ENCODE data around the gene NME4.

Gene NME4

GRCh38 chr16:424033-424622 is 27.1 kb downstream of the NME4 start:
- no peaks in the 10 kb centered on the region for H3K9me3 ChIP-seq (ENCODE audit: control insufficient read depth, low read length)
- H3K27ac ChIP-seq (ENCODE audit: low read depth, low read length, severe bottlenecking), result no peak overlapping the region
- H3K4me3 ChIP-seq (ENCODE audit: extremely low read depth, insufficient read depth, low read length, poor library complexity, severe bottlenecking), result peak overlapping the region; percentile 2
- peaks cover 19% of the 10 kb centered on the region for H3K4me1 ChIP-seq (ENCODE audit: control insufficient read depth, insufficient read depth, low read length, poor library complexity, severe bottlenecking)
- H3K36me3 ChIP-seq (ENCODE audit: control insufficient read depth, insufficient read depth, low read length), result peaks cover 11% of the 10 kb centered on the region
- WGBS, 2 experiments (ENCODE audit: insufficient coverage in 2 of 2), result 50 to 60% methylated on average over 15 to 19 of the region's 20 CpGs

- 14 to 16% methylated on average over 24 to 30 of the region's 31 CpGs for WGBS, 2 experiments (ENCODE audit: insufficient coverage in 2 of 2)
- H3K27ac ChIP-seq (ENCODE audit: low read depth, low read length, severe bottlenecking), result no peak overlapping the region
- H3K4me3 ChIP-seq (ENCODE audit: extremely low read depth, insufficient read depth, low read length, poor library complexity, severe bottlenecking), result peak overlapping the region; percentile 53
- peaks cover 19% of the 10 kb centered on the region for H3K4me1 ChIP-seq (ENCODE audit: control insufficient read depth, insufficient read depth, low read length, poor library complexity, severe bottlenecking)
- peaks cover 11% of the 10 kb centered on the region for H3K36me3 ChIP-seq (ENCODE audit: control insufficient read depth, insufficient read depth, low read length)
- H3K9me3 ChIP-seq (ENCODE audit: control insufficient read depth, low read length), result no peaks in the 10 kb centered on the region
Observed at GRCh38 chr16:424623-425081, 27.7 kb downstream of the NME4 start.

- 0 to 1% methylated on average over 57 to 69 of the region's 77 CpGs for WGBS, 2 experiments (ENCODE audit: insufficient coverage in 2 of 2)
- H3K4me1 ChIP-seq (ENCODE audit: control insufficient read depth, insufficient read depth, low read length, poor library complexity, severe bottlenecking), result peaks cover 19% of the 10 kb centered on the region
- H3K27ac ChIP-seq (ENCODE audit: low read depth, low read length, severe bottlenecking), result peak within 1 kb of the TSS; percentile 29
- H3K4me3 ChIP-seq (ENCODE audit: extremely low read depth, insufficient read depth, low read length, poor library complexity, severe bottlenecking), result peak within 1 kb of the TSS; percentile 72
- H3K36me3 ChIP-seq (ENCODE audit: control insufficient read depth, insufficient read depth, low read length), result peaks cover 11% of the 10 kb centered on the region
- no peaks in the 10 kb centered on the region for H3K9me3 ChIP-seq (ENCODE audit: control insufficient read depth, low read length)
Observed at GRCh38 chr16:425082-425718, 28.2 kb downstream of the NME4 start, which contains the start of gene RAB11FIP3. Gene RAB11FIP3, plus strand, starts transcription at chr16:425649. Its CDS starts 358 bp downstream, at chr16:426007.

- no peak overlapping the region for H3K27ac ChIP-seq (ENCODE audit: low read depth, low read length, severe bottlenecking)
- peaks cover 11% of the 10 kb centered on the region for H3K36me3 ChIP-seq (ENCODE audit: control insufficient read depth, insufficient read depth, low read length)
- peaks cover 19% of the 10 kb centered on the region for H3K4me1 ChIP-seq (ENCODE audit: control insufficient read depth, insufficient read depth, low read length, poor library complexity, severe bottlenecking)
- H3K4me3 ChIP-seq (ENCODE audit: extremely low read depth, insufficient read depth, low read length, poor library complexity, severe bottlenecking), result peak overlapping the region; percentile 53
- no peaks in the 10 kb centered on the region for H3K9me3 ChIP-seq (ENCODE audit: control insufficient read depth, low read length)
- WGBS, 2 experiments (ENCODE audit: insufficient coverage in 2 of 2), result 0% methylated on average over 37 to 50 of the region's 63 CpGs
Observed at GRCh38 chr16:425740-426114, 28.7 kb downstream of the NME4 start.

- H3K4me3 ChIP-seq (ENCODE audit: extremely low read depth, insufficient read depth, low read length, poor library complexity, severe bottlenecking), result peak overlapping the region; percentile 72
- H3K4me1 ChIP-seq (ENCODE audit: control insufficient read depth, insufficient read depth, low read length, poor library complexity, severe bottlenecking), result peaks cover 19% of the 10 kb centered on the region
- peaks cover 11% of the 10 kb centered on the region for H3K36me3 ChIP-seq (ENCODE audit: control insufficient read depth, insufficient read depth, low read length)
- WGBS, 2 experiments (ENCODE audit: insufficient coverage in 2 of 2), result 0 to 1% methylated on average over 77 to 89 of the region's 97 CpGs
- no peak overlapping the region for H3K27ac ChIP-seq (ENCODE audit: low read depth, low read length, severe bottlenecking)
- H3K9me3 ChIP-seq (ENCODE audit: control insufficient read depth, low read length), result no peaks in the 10 kb centered on the region
Observed at GRCh38 chr16:426115-426905, 29.3 kb downstream of the NME4 start.

GRCh38 chr16:426906-427249 is 29.9 kb downstream of the NME4 start:
- 18 to 20% methylated on average over 8 to 9 of the region's 13 CpGs for WGBS, 2 experiments (ENCODE audit: insufficient coverage in 2 of 2)
- Histone ChIP-seq H3K27ac (ENCODE audit: low read depth, low read length, severe bottlenecking) (no peak overlapping the region), H3K36me3 (ENCODE audit: control insufficient read depth, insufficient read depth, low read length) (peaks cover 11% of the 10 kb centered on the region), H3K4me3 (ENCODE audit: extremely low read depth, insufficient read depth, low read length, poor library complexity, severe bottlenecking) (peak overlapping the region; percentile 72), H3K9me3 (ENCODE audit: control insufficient read depth, low read length) (no peaks in the 10 kb centered on the region), H3K4me1 (ENCODE audit: control insufficient read depth, insufficient read depth, low read length, poor library complexity, severe bottlenecking) (peaks cover 19% of the 10 kb centered on the region)

- Histone ChIP-seq H3K4me1 (ENCODE audit: control insufficient read depth, insufficient read depth, low read length, poor library complexity, severe bottlenecking) (peaks cover 19% of the 10 kb centered on the region), H3K4me3 (ENCODE audit: extremely low read depth, insufficient read depth, low read length, poor library complexity, severe bottlenecking) (peak overlapping the region; percentile 72), H3K36me3 (ENCODE audit: control insufficient read depth, insufficient read depth, low read length) (peaks cover 11% of the 10 kb centered on the region), H3K27ac (ENCODE audit: low read depth, low read length, severe bottlenecking) (no peak overlapping the region), H3K9me3 (ENCODE audit: control insufficient read depth, low read length) (no peaks in the 10 kb centered on the region)
- WGBS, 2 experiments (ENCODE audit: insufficient coverage in 2 of 2), result 82 to 90% methylated on average over 5 to 8 of the region's 10 CpGs
Observed at GRCh38 chr16:427250-427649, 30.3 kb downstream of the NME4 start.

GRCh38 chr16:430904-431303 is 33.9 kb downstream of the NME4 start:
- Histone ChIP-seq H3K27ac (ENCODE audit: low read depth, low read length, severe bottlenecking) (no peak overlapping the region), H3K9me3 (ENCODE audit: control insufficient read depth, low read length) (no peaks in the 10 kb centered on the region), H3K36me3 (ENCODE audit: control insufficient read depth, insufficient read depth, low read length) (peaks cover 21% of the 10 kb centered on the region), H3K4me1 (ENCODE audit: control insufficient read depth, insufficient read depth, low read length, poor library complexity, severe bottlenecking) (peaks cover 8% of the 10 kb centered on the region), H3K4me3 (ENCODE audit: extremely low read depth, insufficient read depth, low read length, poor library complexity, severe bottlenecking) (no peak overlapping the region)
- 97 to 98% methylated on average over 7 of the region's 7 CpGs for WGBS, 2 experiments (ENCODE audit: insufficient coverage in 2 of 2)

- H3K27ac ChIP-seq (ENCODE audit: low read depth, low read length, severe bottlenecking), result no peak overlapping the region
- 96 to 98% methylated on average over 4 to 6 of the region's 6 CpGs for WGBS, 2 experiments (ENCODE audit: insufficient coverage in 2 of 2)
- H3K9me3 ChIP-seq (ENCODE audit: control insufficient read depth, low read length), result no peaks in the 10 kb centered on the region
- peaks cover 8% of the 10 kb centered on the region for H3K4me1 ChIP-seq (ENCODE audit: control insufficient read depth, insufficient read depth, low read length, poor library complexity, severe bottlenecking)
- H3K36me3 ChIP-seq (ENCODE audit: control insufficient read depth, insufficient read depth, low read length), result peaks cover 13% of the 10 kb centered on the region
- no peak overlapping the region for H3K4me3 ChIP-seq (ENCODE audit: extremely low read depth, insufficient read depth, low read length, poor library complexity, severe bottlenecking)
Observed at GRCh38 chr16:440627-441026, 43.6 kb downstream of the NME4 start.

- Histone ChIP-seq H3K4me1 (ENCODE audit: control insufficient read depth, insufficient read depth, low read length, poor library complexity, severe bottlenecking) (peaks cover 8% of the 10 kb centered on the region), H3K9me3 (ENCODE audit: control insufficient read depth, low read length) (no peaks in the 10 kb centered on the region), H3K27ac (ENCODE audit: low read depth, low read length, severe bottlenecking) (no peak overlapping the region), H3K36me3 (ENCODE audit: control insufficient read depth, insufficient read depth, low read length) (peaks cover 13% of the 10 kb centered on the region), H3K4me3 (ENCODE audit: extremely low read depth, insufficient read depth, low read length, poor library complexity, severe bottlenecking) (no peak overlapping the region)
- WGBS, 2 experiments (ENCODE audit: insufficient coverage in 2 of 2), result 97% methylated on average over 4 to 5 of the region's 6 CpGs
Observed at GRCh38 chr16:441447-441846, 44.4 kb downstream of the NME4 start.
